Fibroblast of gingiva (primary cell): ENCODE results near the gene MBNL1.
"Not testable (repeated sequence)": the region's sequence is repeated elsewhere in the genome, so short reads cannot be mapped to it uniquely, and the experiment has no call there.

Source experiments
- DNase-seq: peaks from one replicate; pipeline ENCODE4 v3.0.0-alpha.2; 2011; ENCODE audit warnings: low read depth

The MBNL1 gene

GRCh38 chr3:152377184-152377570, 108.4 kb downstream of the MBNL1 start:
- no peak for DNase-seq

GRCh38 chr3:152379415-152380042, 110.8 kb downstream of the MBNL1 start:
- DNase-seq = no peak

DNA sequence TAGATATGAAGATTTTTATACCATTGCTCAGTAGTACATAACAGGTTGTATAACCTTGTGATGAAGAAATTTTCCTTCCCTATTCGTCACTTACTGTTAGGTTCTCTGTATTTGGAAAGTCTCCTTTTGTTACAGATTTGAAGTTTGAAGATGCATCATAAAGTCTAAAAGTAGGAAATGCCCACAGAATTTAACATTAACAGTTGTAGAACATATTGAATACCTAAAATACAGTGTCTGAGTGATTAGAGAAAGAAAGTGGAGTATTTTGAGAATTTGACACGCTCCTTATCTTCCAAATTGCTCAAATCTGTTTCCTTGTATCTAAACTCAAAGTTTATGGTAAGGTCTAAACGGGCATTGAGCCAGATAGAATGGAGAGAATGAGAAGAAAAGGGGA, 111.3 kb downstream of the MBNL1 start:
- DNase-seq = no peak

DNA sequence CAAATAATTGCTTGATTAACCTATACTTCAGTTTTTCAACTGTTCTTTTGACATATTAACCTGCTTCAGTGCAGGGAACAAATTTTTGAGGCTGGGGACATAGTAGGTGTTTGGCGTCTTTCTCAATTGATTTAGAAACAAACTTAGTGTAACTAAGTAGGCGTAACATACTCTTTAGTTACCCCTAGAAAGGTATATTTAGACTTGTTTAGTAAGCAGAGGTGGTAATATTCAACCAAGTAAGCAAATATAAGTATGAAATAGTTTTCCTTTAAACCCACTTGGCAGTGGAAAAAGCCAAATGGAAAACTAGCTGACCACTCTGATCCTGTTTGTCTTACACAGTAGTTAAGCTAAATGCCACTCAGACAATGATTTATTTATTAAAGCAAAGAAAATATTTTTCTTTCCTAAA, 113.2 kb downstream of the MBNL1 start:
- no peak for DNase-seq

GRCh38 chr3:152382312-152383135, 113.8 kb downstream of the MBNL1 start:
- DNase-seq = no peak

DNA sequence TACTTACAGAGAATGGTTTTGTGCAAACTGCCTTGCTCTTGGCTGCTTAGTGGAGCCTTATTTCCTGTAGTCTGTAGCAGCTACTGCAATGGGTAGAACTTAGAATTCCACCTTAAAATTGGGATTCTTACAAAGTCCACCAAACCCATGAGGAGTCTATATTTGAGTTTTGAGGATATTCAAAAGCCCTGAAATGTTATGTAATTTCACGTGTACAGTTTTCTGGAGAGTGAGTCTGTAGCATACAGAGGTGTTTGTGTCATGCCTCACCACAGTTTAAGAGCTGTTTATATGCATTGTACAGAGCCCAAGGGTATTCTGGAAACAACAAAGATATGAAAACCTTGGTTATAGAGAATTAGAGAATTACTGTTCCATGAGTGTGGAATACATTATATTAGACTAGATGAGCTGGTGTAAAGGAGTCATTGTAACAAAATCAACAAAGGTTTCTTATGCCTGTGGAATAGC, 114.4 kb downstream of the MBNL1 start:
- DNase-seq = no peak

GRCh38 chr3:152384412-152384811, 115.7 kb downstream of the MBNL1 start:
- no peak for DNase-seq

DNA sequence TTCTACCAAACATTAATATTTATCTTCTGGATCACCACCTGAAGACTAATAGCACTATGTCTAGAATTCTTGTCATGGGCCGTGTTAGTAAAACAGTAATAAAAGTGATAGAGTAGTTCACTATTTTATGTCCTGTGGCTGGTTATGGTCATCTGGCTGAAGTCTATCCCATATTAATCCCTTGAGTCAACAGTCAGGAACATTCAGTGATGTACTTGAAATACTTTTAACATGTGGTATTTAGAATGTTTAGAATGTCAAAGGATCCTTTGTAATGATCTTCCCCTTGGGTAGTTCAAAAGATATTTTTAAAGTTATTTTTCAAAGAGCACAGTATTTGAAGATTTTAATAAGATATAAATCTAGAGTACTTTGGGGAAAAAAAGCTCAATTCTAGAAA, 117.0 kb downstream of the MBNL1 start:
- DNase-seq = peak; percentile 44

DNA sequence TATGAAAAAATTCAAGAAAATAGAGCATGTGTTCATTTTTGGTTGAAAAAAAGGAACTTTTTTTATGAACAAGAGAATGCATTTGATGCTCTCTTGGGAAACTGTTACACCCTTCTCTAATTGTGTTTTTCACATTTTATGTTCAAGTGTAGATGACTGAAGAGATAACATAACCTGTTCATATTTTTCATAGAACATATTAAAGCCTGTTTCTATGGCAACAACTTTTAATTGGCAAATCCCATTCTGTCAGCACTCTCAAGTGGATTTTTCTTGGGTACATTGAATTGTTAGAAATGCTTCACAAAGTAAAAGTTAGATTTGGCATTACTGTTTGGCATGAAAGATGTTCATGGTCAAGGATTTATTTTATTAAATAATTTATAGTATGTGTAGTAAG, 117.5 kb downstream of the MBNL1 start:
- no peak for DNase-seq

GRCh38 chr3:152388631-152389030, 119.9 kb downstream of the MBNL1 start:
- DNase-seq = no peak

DNA sequence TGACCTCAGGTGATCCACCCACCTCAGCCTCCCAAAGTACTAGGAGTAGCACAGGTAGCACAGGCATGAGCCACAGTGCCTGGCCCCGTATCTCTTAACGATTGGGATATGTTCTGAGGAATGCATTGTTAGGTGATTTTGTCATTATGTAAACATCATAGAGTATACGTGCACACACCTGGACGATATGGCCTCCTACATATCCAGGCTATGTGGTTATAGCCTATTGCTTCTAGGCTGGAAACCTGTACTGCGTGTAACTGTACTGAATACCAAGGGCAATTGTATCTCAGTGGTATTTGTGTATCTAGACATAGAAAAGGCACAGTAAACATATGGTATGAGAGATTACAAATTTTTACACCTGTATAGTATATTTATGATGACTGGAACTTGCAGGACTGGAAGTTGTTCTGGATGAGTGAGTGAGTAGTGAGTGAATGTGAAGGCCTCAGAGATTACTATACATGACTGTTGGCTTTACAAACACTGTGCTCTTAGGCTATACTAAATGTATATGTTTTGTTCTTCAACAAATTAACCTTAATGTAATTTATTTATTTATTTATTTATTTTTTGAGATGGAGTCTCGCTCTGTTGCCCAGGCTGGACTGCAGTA, 120.7 kb downstream of the MBNL1 start:
- DNase-seq = no peak

DNA sequence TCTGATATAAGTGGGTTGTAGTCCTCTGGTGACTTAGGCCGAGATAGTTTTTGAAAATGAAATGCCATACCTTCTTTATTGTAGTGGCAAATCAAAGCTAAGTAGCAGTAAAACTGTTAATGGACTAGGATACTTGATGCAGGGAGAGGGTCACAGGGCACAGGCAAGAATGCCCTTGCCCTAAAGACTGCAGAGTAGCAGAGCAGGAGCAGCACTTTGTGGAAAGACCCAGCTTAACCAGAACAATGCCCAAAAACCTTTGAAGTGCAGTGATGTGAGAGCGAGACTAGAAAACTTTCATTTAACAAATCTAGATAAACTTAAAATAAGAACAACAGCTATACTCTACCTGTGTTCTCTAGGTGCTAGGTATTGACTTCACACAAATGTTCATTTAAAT, 121.9 kb downstream of the MBNL1 start:
- no peak for DNase-seq

GRCh38 chr3:152391671-152392070, 122.9 kb downstream of the MBNL1 start:
- no peak for DNase-seq

- DNase-seq = no peak
These were observed 123.6 kb downstream of the MBNL1 start for GRCh38 chr3:152392272-152392880.

DNA sequence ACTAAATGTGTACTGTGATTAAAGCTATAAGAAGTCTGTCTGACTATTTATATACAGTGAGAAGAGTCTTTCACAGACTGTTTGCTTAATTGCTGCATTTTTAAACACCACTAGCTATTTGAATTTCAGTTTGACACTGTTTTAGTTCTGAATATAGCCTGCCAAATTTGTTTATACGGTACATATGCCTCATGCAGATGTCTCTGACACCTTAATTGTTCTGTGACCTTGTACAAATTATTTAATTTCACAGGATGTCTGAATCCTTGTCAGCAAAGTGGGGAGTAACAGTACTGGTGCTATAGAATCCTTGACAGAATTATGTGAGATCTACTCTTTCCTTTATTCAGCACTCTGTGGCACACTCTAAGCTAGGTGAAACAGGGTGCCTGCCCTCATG, 125.5 kb downstream of the MBNL1 start:
- no peak for DNase-seq

- no peak for DNase-seq
These were observed 127.0 kb downstream of the MBNL1 start for GRCh38 chr3:152395764-152396163.

DNA sequence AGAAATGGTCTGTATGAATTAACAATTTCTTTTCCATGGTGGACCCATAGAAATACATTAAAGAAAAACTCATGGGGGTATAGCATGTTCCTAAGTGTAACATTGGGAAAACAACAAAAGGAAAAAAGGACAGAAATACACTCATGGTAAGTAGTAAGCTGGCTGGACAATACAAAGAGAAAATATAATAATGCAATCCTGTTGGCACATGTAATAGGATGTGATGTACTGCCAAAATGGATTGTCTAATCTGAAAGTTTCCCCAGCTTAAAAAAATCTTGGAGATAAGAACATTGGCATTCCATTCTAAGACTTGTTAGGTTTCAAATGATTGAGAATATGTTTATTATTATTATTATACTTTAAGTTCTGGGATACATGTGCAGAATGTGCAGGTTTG, 128.1 kb downstream of the MBNL1 start:
- peak; percentile 57 for DNase-seq

DNA sequence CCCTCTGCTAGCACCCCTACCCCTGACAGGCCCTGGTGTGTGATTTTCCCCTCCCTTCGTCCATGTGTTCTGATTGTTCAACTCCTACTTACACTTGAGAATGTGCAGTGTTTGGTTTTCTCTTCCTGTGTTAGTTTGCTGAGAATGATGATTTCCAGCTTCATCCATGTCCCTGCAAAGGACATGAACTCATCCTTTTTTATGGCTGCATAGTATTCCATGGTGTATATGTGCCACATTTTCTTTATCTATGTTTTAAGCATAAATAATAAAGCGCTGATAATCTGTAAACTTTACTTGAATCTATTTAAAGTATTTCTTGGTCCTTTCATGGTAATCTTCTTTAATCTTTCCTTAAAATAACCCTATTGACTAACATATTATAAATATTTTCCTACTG, 128.6 kb downstream of the MBNL1 start:
- not testable (repeated sequence) for DNase-seq

DNA sequence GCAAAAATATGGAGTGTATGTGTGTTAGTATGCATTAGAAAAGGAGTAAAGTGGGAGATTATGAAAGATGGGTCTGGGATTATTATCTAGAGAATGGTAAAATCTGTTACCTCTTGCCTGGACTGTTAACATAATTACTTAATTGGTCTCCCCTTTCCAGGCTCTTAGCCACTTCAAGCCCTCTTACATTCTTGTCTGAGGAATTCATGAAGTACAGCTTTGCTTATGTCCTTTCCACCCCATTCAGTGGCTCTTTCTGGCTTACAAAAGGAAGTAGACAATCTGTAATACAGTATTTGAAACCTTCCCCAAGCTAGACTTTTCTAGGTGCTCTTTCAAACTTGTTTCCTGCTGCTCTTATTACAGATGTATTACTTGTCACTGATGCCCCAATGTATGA, 129.8 kb downstream of the MBNL1 start:
- no peak for DNase-seq

DNA sequence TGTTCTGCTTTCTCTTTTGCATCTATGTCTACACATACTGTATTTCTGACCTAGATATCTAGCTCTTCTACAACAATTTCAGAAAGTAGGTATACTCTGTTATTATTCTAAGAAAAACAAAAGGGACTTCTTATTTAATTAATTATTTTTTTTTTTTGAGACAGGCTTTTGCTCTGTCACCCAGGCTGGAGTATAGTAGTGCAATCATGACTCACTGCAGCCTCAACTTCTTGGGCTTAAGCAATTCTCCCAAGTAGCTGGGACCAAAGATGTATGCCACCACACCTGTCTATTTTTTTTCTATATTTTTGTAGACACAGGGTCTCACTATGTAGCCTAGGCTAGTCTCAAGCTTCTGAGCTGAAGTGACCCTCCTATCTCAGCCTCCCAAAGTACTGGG, 130.6 kb downstream of the MBNL1 start:
- DNase-seq = peak; percentile 57

DNA sequence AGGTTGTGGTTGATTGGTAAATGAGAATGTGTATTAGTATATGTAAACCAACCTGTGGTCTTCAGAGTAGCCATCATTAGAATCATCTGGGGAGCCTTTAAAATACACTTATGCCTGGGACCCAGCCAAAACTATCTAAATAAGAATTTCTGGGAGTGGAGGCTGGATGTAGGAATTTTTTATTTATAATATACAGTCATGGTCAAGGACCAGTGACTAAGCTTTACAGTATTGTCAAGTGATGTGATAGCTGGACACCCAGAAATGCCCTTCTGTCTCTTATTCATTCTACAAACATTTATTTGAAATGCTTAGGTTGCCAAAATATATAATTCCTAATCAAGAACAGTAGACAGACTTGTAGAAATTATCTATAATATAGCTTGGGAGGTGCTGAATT, 132.2 kb downstream of the MBNL1 start:
- peak; percentile 8 for DNase-seq

GRCh38 chr3:152402695-152403451, 134.1 kb downstream of the MBNL1 start:
- no peak for DNase-seq
